Keratinocyte (primary cell): ENCODE measurements around the gene UBE2O. TPM values are rescaled to one million over a fixed set of nuclear protein-coding genes. Genes with fewer than 3 reads are reported as not detected.

Source experiments
- DNase-seq: peaks from one replicate; pipeline ENCODE4 v3.0.0-alpha.2; 2011; ENCODE audit warnings: low read depth, missing footprints, low spot score
- FAIRE-seq: peaks from 2 replicates; lab custom pipeline; 2011; peaks lifted over from hg19 to GRCh38; lab: Jason Lieb, UNC
- H2AFZ ChIP-seq: 2 replicates; pipeline ENCODE4 v1.6.0; 2012; ENCODE audit warnings: low read length, control low read depth, inconsistent platforms; ENCODE audit not compliant: control insufficient read depth
- H3K27ac ChIP-seq: 2 replicates; pipeline ENCODE4 v1.5.1; 2011; ENCODE audit warnings: low read length; ENCODE audit not compliant: control insufficient read depth, insufficient read depth
- H3K27me3 ChIP-seq: 3 replicates; pipeline ENCODE4 v1.6.0; 2011; ENCODE audit warnings: low read length; ENCODE audit not compliant: control insufficient read depth, insufficient read depth; ENCODE audit errors: extremely low read depth
- H3K36me3 ChIP-seq, 2 experiments: 2 replicates in 1 of 2; 3 replicates in 1 of 2; pipeline ENCODE4 v1.5.1; 2011; ENCODE audit warnings: low read length in 2 of 2, mild to moderate bottlenecking in 1 of 2; ENCODE audit not compliant: control insufficient read depth in 2 of 2, insufficient read depth in 2 of 2; ENCODE audit errors: extremely low read depth in 1 of 2
- H3K4me1 ChIP-seq: 3 replicates; pipeline ENCODE4 v1.5.1; 2011; ENCODE audit warnings: low read length; ENCODE audit not compliant: control insufficient read depth, insufficient read depth; ENCODE audit errors: extremely low read depth
- H3K4me2 ChIP-seq: 3 replicates; pipeline ENCODE4 v1.6.0; 2011; ENCODE audit warnings: low read depth, low read length; ENCODE audit not compliant: control insufficient read depth, insufficient read depth; ENCODE audit errors: extremely low read depth
- H3K4me3 ChIP-seq, 3 experiments: fragments of 200-600 bp in 1 of 3; sonication (generic) in 1 of 3; 2 replicates in 2 of 3; 3 replicates in 1 of 3; pipeline ENCODE4 v1.5.1; 2011 to 2016; ENCODE audit warnings: low read length in 3 of 3, mild to moderate bottlenecking in 3 of 3, control low read depth in 2 of 3, inconsistent platforms in 1 of 3, low read depth in 1 of 3, mixed read lengths in 1 of 3, mixed run types in 1 of 3, moderate library complexity in 1 of 3; ENCODE audit not compliant: control insufficient read depth in 2 of 3, insufficient read depth in 2 of 3; ENCODE audit errors: extremely low read depth in 1 of 3
- H3K79me2 ChIP-seq: 2 replicates; pipeline ENCODE4 v1.6.0; 2012; ENCODE audit warnings: low read length; ENCODE audit not compliant: control insufficient read depth, insufficient read depth
- H3K9ac ChIP-seq: 3 replicates; pipeline ENCODE4 v1.6.0; 2011; ENCODE audit warnings: low read length; ENCODE audit not compliant: control insufficient read depth, insufficient read depth; ENCODE audit errors: extremely low read depth
- H3K9me1 ChIP-seq: 3 replicates; pipeline ENCODE4 v1.6.0; 2011; ENCODE audit warnings: low read length; ENCODE audit not compliant: control insufficient read depth, insufficient read depth; ENCODE audit errors: extremely low read depth
- H3K9me3 ChIP-seq: 2 replicates; pipeline ENCODE4 v1.5.1; 2012; ENCODE audit warnings: low read depth, low read length; ENCODE audit not compliant: control insufficient read depth
- H4K20me1 ChIP-seq: 3 replicates; pipeline ENCODE4 v1.6.0; 2011; ENCODE audit warnings: low read length; ENCODE audit not compliant: control insufficient read depth, insufficient read depth; ENCODE audit errors: extremely low read depth
- CTCF ChIP-seq, 3 experiments: IDR thresholded peaks in 1 of 3; conservative IDR thresholded peaks in 1 of 3; optimal IDR thresholded peaks in 1 of 3; 2 replicates in 2 of 3; 3 replicates in 1 of 3; pipeline versions ENCODE3 to v1.5.1; 2011; ENCODE audit warnings: low read length in 3 of 3, mild to moderate bottlenecking in 3 of 3, moderate library complexity in 2 of 3, control low read depth in 1 of 3, inconsistent platforms in 1 of 3; ENCODE audit not compliant: insufficient read depth in 2 of 3; ENCODE audit errors: extremely low read depth in 1 of 3
- EZH2 ChIP-seq: IDR thresholded peaks from one replicate; pipeline ENCODE4 v1.6.1; 2012; ENCODE audit warnings: inconsistent platforms, mild to moderate bottlenecking, low read length, moderate library complexity
- dilution Hi-C: fragments of 300-500 bp; cut with MboI; formaldehyde crosslinking; loops from one replicate; pipeline ENCODE4 v1.7.0; 2020; ENCODE audit warnings: low sequenced_read_pairs; ENCODE audit not compliant: extremely low pct_ligation_motif_present
- polyA plus RNA-seq, 5 experiments: library from polyadenylated mRNA; depleted of rRNA in 3 of 5; stranded (reverse) in 3 of 5; stranded (forward) in 1 of 5; unstranded in 1 of 5; fragments of >200 nt; gene quantifications; 1 replicate in 1 of 5; 2 replicates in 3 of 5; 3 replicates in 1 of 5; pipeline versions ENCODE4 v1.2.1 to v1.2.3, GENCODE V29; 2011 to 2012; ENCODE audit warnings: missing spikeins in 2 of 5, low read depth in 1 of 5, low replicate concordance in 1 of 5

The UBE2O gene
- polyA plus RNA-seq, 1 donor (not counting 4 experiments of a cell fraction or from before 2014, with no cell fraction given) = 10.9 TPM

DNA sequence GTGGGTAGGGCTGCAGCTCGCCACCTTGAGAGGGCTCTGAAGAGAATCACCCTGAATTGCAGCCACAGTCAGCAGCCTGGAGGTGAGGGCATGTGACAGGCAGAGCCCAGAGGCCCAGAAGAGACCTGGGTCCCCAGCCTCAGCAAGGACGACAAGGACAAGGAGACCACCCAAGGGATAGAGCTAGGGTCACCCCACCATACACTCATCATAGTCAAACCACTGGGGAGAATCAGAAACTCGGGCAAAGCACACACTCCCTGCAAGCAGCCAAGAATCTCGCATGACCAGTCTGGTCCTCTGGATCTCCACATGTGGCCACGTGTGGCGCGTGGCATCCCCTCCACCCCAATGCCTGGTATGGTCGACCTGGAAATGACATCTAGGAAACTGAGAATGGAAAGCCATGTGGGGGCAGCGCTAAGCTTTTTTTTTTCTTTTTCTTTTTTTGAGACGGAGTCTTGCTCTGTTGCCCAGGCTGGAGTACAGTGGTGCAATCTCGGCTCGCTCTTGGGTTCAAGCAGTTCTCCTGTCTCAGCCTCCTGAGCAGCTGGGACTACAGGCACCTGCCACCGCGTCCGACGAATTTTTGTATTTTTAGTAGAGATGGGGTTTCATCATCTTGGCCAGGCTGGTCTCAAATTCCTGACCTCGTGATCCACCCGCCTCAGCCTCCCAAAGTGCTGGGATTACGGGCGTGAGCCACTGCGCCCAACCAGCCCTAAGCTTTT is 73.1 kb downstream of the UBE2O start:
- peaks cover 3% of the 10 kb centered on the region for H3K79me2 ChIP-seq
- H3K9ac ChIP-seq = no peak overlapping the region
- H3K27me3 ChIP-seq = no peaks in the 10 kb centered on the region
- H3K4me1 ChIP-seq = peaks cover 8% of the 10 kb centered on the region
- no peak overlapping the region for H3K27ac ChIP-seq
- no peaks in the 10 kb centered on the region for H3K36me3 ChIP-seq
- no peak for FAIRE-seq
- H2AFZ ChIP-seq = no peak overlapping the region
- no peak overlapping the region for H3K4me3 ChIP-seq
- dilution Hi-C loops = no loop called here
- no peaks in the 10 kb centered on the region for H4K20me1 ChIP-seq
- no peak for DNase-seq
- H3K9me1 ChIP-seq = no peaks in the 10 kb centered on the region
- H3K4me2 ChIP-seq = no peak overlapping the region
- no peak for TF ChIP-seq CTCF (optimal IDR thresholded peaks at IDR 0.05 in 1 of 3, IDR thresholded peaks at IDR 0.05 in 1 of 3, conservative IDR thresholded peaks at IDR 0.05 in 1 of 3; ENCODE audit: extremely low read depth in 1 of 3, insufficient read depth in 2 of 3, low read length in 3 of 3)
- no peak for TF ChIP-seq EZH2
- H3K9me3 ChIP-seq = no peaks in the 10 kb centered on the region

DNA sequence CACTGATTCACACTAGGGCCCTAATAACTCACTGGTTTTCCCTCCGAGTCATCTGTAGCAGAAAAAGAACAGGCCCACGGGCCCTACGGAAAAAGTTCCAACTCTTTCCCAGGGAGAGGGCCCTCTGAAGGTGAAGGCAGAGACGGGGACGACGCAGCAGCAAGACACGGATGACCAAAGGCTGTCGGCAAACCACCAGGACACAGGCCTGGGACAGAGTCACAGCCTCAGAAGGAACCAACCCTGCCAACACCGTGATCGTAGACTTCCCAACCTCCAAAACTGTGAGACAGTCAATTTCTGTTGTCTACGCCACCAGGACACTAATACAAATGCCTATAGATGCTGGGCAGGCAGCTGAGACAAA is 73.7 kb downstream of the UBE2O start:
- H3K27ac ChIP-seq = no peak overlapping the region
- no peaks in the 10 kb centered on the region for H3K36me3 ChIP-seq
- no peaks in the 10 kb centered on the region for H4K20me1 ChIP-seq
- TF ChIP-seq CTCF (optimal IDR thresholded peaks at IDR 0.05 in 1 of 3, IDR thresholded peaks at IDR 0.05 in 1 of 3, conservative IDR thresholded peaks at IDR 0.05 in 1 of 3; ENCODE audit: extremely low read depth in 1 of 3, insufficient read depth in 2 of 3, low read length in 3 of 3) (no peak), EZH2 (no peak)
- no peaks in the 10 kb centered on the region for H3K27me3 ChIP-seq
- peaks cover 8% of the 10 kb centered on the region for H3K4me1 ChIP-seq
- H3K9me1 ChIP-seq = no peaks in the 10 kb centered on the region
- H3K79me2 ChIP-seq = no peaks in the 10 kb centered on the region
- dilution Hi-C loops = no loop called here
- no peak overlapping the region for H3K4me2 ChIP-seq
- H2AFZ ChIP-seq = no peak overlapping the region
- H3K9ac ChIP-seq = no peak overlapping the region
- DNase-seq = no peak
- FAIRE-seq = no peak
- no peak overlapping the region for H3K4me3 ChIP-seq
- H3K9me3 ChIP-seq = no peaks in the 10 kb centered on the region
